HG02981 (cell line): ENCODE results near the gene USP13.

Source experiments
- ATAC-seq: cut with Tn5 transposase; IDR thresholded peaks from one replicate; pipeline ENCODE4 v1.9.1; 2021; ENCODE audit warnings: mild to moderate bottlenecking, moderate library complexity; ENCODE audit not compliant: unreplicated experiment

USP13 gene, protein sequence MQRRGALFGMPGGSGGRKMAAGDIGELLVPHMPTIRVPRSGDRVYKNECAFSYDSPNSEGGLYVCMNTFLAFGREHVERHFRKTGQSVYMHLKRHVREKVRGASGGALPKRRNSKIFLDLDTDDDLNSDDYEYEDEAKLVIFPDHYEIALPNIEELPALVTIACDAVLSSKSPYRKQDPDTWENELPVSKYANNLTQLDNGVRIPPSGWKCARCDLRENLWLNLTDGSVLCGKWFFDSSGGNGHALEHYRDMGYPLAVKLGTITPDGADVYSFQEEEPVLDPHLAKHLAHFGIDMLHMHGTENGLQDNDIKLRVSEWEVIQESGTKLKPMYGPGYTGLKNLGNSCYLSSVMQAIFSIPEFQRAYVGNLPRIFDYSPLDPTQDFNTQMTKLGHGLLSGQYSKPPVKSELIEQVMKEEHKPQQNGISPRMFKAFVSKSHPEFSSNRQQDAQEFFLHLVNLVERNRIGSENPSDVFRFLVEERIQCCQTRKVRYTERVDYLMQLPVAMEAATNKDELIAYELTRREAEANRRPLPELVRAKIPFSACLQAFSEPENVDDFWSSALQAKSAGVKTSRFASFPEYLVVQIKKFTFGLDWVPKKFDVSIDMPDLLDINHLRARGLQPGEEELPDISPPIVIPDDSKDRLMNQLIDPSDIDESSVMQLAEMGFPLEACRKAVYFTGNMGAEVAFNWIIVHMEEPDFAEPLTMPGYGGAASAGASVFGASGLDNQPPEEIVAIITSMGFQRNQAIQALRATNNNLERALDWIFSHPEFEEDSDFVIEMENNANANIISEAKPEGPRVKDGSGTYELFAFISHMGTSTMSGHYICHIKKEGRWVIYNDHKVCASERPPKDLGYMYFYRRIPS

GRCh38 chr3:179652447-179653095 lies at the start of gene USP13:
TSS of gene USP13 (plus strand) at chr3:179653040. CDS start at chr3:179653226, 186 bp downstream.
- ATAC-seq: peak; percentile 50

DNA sequence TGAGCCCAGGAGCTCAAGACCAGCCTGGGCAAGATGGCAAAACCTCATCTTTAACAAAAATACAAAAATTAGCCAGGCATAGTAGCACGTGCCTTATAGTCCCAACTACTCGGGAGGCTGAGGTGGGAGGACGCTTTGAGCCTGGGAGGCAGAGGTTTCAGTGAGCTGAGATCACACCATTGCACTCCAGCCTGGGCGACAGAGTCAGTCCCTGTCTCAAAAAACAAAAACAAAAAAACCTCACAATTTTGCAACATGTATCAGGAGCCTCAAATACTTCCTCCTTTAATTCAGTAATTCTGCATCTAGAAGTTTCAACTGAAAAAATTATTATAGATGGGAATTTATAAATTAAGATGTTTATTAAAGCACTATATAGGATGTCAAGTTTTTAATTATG lies 49.5 kb upstream of the USP13 start:
- ATAC-seq: no peak

GRCh38 chr3:179603831-179604230 lies 49.0 kb upstream of the USP13 start:
- ATAC-seq: no peak

DNA sequence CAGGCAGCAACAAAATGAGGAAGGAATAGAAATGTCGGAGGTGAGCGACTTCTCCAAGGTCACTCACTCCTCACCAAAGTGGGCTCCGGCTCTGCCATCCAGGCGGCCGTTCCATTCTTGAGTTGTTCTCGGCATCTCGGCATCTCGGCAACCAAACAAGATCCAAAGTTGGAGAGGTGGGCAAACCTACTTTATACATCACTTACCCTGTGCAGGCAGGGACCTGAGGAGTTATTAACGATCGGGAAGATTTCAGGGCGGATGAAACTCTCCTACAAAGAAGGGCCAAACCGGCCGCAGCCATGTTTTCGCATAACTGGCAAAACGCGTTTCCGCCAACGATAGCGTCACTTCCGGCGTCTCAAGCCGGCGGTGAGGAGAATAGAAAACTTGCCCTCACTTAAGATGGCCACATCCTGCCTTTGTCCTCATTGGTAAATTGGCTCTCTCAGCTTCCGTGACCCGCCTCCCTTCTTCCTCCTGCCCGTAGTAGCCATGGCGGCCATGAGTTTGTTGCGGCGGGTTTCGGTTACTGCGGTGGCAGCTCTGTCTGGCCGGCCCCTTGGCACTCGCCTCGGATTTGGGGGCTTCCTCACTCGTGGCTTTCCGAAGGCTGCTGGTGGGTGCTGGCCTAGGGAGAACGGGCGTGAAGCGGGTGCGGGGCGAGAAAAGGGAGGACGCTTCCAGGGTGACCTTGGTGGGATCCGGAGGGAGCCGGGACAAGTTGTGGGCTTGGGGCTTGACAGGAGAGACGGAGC lies 48.3 kb upstream of the USP13 start, which contains the start of the genes MRPL47 and NDUFB5:
TSS of gene MRPL47 (minus strand) at position 318 of the 758 bp plus-strand sequence. CDS start at position 304, 14 bp downstream.
TSS of gene NDUFB5 (plus strand) at position 474 of the 758 bp plus-strand sequence. CDS start at position 496, 22 bp downstream.
- peak; percentile 95 for ATAC-seq

DNA sequence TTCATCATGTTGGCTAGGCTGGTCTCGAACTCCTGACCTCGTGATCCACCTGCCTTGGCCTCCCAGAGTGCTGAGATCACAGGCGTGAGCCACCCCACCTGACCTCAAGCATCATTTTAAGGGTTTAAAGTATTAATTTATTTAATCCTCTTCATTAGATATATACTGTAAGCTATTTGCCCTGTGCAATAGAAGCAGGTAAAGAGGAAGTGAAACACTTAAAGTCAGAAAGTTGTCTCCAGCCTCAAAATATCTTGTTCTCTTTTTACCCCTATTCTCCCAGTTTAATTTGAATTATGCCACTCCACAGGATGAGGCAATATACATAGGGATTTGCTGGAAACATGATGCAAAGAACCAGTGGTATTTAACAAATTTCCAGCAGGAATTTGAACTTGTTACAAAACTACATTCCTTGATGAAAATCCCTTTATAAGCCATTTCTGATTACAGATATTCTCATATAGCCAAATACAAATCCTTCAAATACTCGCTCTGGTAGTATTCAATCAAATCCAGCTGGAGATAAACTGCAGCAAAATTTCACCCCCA lies 46.2 kb upstream of the USP13 start:
- ATAC-seq: no peak

GRCh38 chr3:179608931-179609720 lies 43.7 kb upstream of the USP13 start:
- peak; percentile 46 for ATAC-seq

DNA sequence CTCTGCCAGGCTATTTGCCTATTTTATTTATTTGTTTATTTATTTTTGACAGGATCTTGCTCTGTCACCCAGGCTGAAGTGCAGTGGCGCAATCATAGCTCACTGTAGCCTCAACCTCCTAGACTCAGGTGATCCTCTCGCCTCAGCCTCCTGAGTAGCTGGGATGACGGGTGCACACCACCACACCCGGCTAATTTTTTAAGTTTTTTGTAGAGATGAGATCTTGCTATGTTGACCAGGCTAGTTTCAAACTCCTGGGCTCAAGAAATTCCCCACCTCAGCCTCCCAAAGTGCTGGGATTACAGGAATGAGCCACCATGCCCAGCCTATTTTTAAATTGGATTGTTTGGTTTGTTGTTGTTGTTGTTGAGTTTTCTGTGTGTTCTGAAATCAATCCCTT lies 42.8 kb upstream of the USP13 start:
- ATAC-seq: no peak

GRCh38 chr3:179613807-179614206 lies 39.0 kb upstream of the USP13 start:
- no peak for ATAC-seq

GRCh38 chr3:179615458-179616173 lies 37.2 kb upstream of the USP13 start:
- ATAC-seq: no peak

GRCh38 chr3:179622023-179622422 lies 30.8 kb upstream of the USP13 start:
- no peak for ATAC-seq

GRCh38 chr3:179624451-179624850 lies 28.4 kb upstream of the USP13 start:
- ATAC-seq: no peak

- no peak for ATAC-seq
Observed at GRCh38 chr3:179630753-179631451, 21.9 kb upstream of the USP13 start.

DNA sequence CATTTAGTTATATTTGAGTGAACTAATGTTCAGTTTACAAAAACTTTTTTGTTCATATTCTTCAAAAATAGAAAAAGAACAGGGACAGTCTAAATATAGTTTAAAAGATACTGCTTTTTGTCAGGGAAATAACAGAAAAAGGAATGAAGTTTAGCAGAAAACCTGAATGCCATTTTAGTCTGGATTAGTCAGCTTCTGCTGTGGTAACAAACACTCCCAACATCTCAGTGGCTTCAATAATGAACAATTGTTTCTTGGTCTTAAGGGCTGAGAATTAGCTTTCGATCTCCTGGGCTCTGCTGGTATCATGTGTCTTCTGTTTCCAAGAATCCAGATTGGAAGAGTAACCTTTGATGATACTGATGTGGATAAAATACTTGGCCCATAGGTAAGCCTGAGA lies 12.4 kb upstream of the USP13 start:
- no peak for ATAC-seq

- ATAC-seq: no peak
Observed at GRCh38 chr3:179642871-179643270, 10.0 kb upstream of the USP13 start.

- peak; percentile 6 for ATAC-seq
Observed at GRCh38 chr3:179643837-179644236, 9.0 kb upstream of the USP13 start.

DNA sequence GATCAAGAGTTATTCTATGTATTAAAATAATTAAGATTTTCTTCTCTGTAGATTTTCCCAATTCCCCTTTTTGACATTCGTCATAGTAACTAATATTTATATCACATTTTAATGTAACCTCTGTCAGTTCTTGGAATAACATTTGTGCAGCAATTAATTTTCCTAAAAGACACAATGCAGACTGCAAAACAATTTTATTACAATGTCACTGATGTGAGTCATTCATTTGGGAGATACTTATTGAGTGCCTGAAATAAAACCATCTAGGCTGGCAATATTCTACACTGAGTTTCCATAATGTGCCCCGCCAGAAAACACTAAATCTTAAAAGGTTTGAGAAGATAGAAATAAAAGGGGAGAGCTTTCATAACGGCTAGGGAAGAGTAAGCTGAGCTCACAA lies 6.7 kb upstream of the USP13 start:
- ATAC-seq: no peak

GRCh38 chr3:179651687-179652446 lies 973 bp upstream of the USP13 start:
- ATAC-seq: no peak
